Naive B cell (primary cell): ENCODE data around the gene KMO. TPM values are rescaled to one million over a fixed set of nuclear protein-coding genes. Genes with fewer than 3 reads are reported as not detected.
A peak's percentile ranks its signal among the peaks of the same experiment; 100 is the strongest.

Source experiments
- ATAC-seq, 2 donors: fragments of 150-1000 bp; cut with Tn5 transposase; 2 replicates each; pipeline ENCODE4 v1.10.0; 2021; ENCODE audit warnings: low read depth in 2 of 2, mild to moderate bottlenecking in 2 of 2, moderate library complexity in 2 of 2
- DNase-seq: peaks from one replicate; pipeline ENCODE4 v3.0.0; 2022
- H3K27ac Mint-ChIP-seq, 6 donors: one replicate each; pipeline ENCODE4 v1.8.0; 2020 to 2022; ENCODE audit warnings: mild to moderate bottlenecking in 6 of 6, mixed read lengths in 6 of 6, moderate library complexity in 5 of 6, inconsistent platforms in 2 of 6
- H3K27me3 Mint-ChIP-seq, 3 donors: one replicate each; pipeline ENCODE4 v1.8.0; 2021 to 2022; ENCODE audit warnings: mixed read lengths in 3 of 3, mild to moderate bottlenecking in 1 of 3
- H3K36me3 Mint-ChIP-seq, 2 donors: one replicate each; pipeline ENCODE4 v1.8.0; 2020 to 2022; ENCODE audit warnings: mixed read lengths in 2 of 2, inconsistent platforms in 1 of 2, mild to moderate bottlenecking in 1 of 2
- H3K4me1 Mint-ChIP-seq, 3 donors: one replicate each; pipeline ENCODE4 v1.8.0; 2020 to 2022; ENCODE audit warnings: mixed read lengths in 3 of 3, inconsistent platforms in 1 of 3, mild to moderate bottlenecking in 1 of 3, moderate library complexity in 1 of 3
- H3K4me3 Mint-ChIP-seq, 8 donors: one replicate each; pipeline ENCODE4 v1.8.0; 2020 to 2022; ENCODE audit warnings: mild to moderate bottlenecking in 8 of 8, mixed read lengths in 8 of 8, moderate library complexity in 8 of 8, inconsistent platforms in 2 of 8
- H3K9me3 Mint-ChIP-seq, 7 donors: one replicate each; pipeline ENCODE4 v1.8.0; 2020 to 2022; ENCODE audit warnings: mixed read lengths in 7 of 7, mild to moderate bottlenecking in 5 of 7, inconsistent platforms in 2 of 7, moderate library complexity in 1 of 7
- polyA plus RNA-seq, 6 donors: library from polyadenylated mRNA; unstranded; fragments of 300-500 nt; fragmentation: Illumina TruSeq; gene quantifications; one replicate each; pipeline ENCODE4 v1.2.3, GENCODE V29; 2021; ENCODE audit warnings: low read depth in 6 of 6

KMO gene
- polyA plus RNA-seq, 6 donors from 2014 or later = 44.0 to 70.6 (median 53.4) TPM

GRCh38 chr1:241640149-241640866 is 108.1 kb downstream of the KMO start, which contains the start of the genes CHML and OPN3:
Gene CHML (minus strand): TSS chr1:241640369. CDS start chr1:241635766, 4,603 bp downstream.
Gene OPN3 (minus strand): TSS chr1:241640369. CDS start chr1:241640254, 115 bp downstream.
- H3K27ac Mint-ChIP-seq = peak within 1 kb of the TSS; percentile 41 to 97 (median 96)
- no peaks in the 10 kb centered on the region for H3K27me3 Mint-ChIP-seq
- H3K4me3 Mint-ChIP-seq = peak within 1 kb of the TSS; percentile 78 to 98 (median 96)
- ATAC-seq = peak; percentile 90
- peak; percentile 87 for DNase-seq
- peaks cover 28 to 50% (median 36%) of the 10 kb centered on the region in 3 donors for H3K4me1 Mint-ChIP-seq
- peaks cover 3% of the 10 kb centered on the region in 2 donors for H3K36me3 Mint-ChIP-seq
- peaks cover 0 to 7% (median 5%) of the 10 kb centered on the region in 7 donors for H3K9me3 Mint-ChIP-seq

GRCh38 chr1:241640867-241641622 is 108.9 kb downstream of the KMO start:
- H3K27ac Mint-ChIP-seq = peak overlapping the region; percentile 35 to 97 (median 90)
- ATAC-seq = peak; percentile 10 to 18
- peaks cover 0 to 7% (median 5%) of the 10 kb centered on the region in 7 donors for H3K9me3 Mint-ChIP-seq
- H3K4me3 Mint-ChIP-seq = peak overlapping the region; percentile 78 to 98 (median 90)
- H3K36me3 Mint-ChIP-seq = no peaks in the 10 kb centered on the region
- peak; percentile 49 for DNase-seq
- peaks cover 23 to 43% (median 33%) of the 10 kb centered on the region in 3 donors for H3K4me1 Mint-ChIP-seq
- no peaks in the 10 kb centered on the region for H3K27me3 Mint-ChIP-seq

- peaks cover 20 to 33% (median 29%) of the 10 kb centered on the region in 3 donors for H3K4me1 Mint-ChIP-seq
- DNase-seq (no peak), ATAC-seq (no peak)
- H3K4me3 Mint-ChIP-seq = peak overlapping the region in 3 of 8 donors; percentile 91 to 98 (median 94)
- peaks cover 0 to 7% (median 5%) of the 10 kb centered on the region in 7 donors for H3K9me3 Mint-ChIP-seq
- no peaks in the 10 kb centered on the region for H3K27me3 Mint-ChIP-seq
- H3K36me3 Mint-ChIP-seq = no peaks in the 10 kb centered on the region
- peak overlapping the region in 4 of 6 donors; percentile 53 to 97 (median 83) for H3K27ac Mint-ChIP-seq
Observed at GRCh38 chr1:241641773-241642592, 109.8 kb downstream of the KMO start.

DNA sequence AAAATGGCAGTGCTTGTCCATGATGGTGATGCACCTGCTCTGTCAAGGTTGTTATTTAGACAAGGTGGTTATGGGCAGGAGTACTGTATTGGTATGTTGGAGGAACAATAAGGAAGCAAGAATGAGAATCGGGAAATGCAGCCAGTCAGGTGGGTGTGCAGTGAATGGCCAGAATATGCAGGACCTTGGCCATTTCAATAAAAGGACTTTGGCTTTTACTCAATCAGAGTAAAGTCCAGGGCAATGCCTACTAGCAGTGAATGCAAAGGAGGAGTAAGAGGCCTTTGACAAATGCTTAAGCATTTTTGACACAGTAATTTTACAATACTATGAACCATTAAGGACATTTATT is 110.4 kb downstream of the KMO start:
- Mint-ChIP-seq H3K36me3 (no peaks in the 10 kb centered on the region), H3K4me1 (peaks cover 15 to 27% (median 23%) of the 10 kb centered on the region in 3 donors), H3K9me3 (peaks cover 0 to 7% (median 5%) of the 10 kb centered on the region in 7 donors), H3K27ac (peak overlapping the region in 3 of 6 donors; percentile 10 to 53 (median 16)), H3K27me3 (no peaks in the 10 kb centered on the region), H3K4me3 (peak overlapping the region in 1 of 8 donors; percentile 98)
- ATAC-seq (no peak), DNase-seq (no peak)

- ATAC-seq (no peak), DNase-seq (no peak)
- Mint-ChIP-seq H3K9me3 (peaks cover 0 to 7% (median 5%) of the 10 kb centered on the region in 7 donors), H3K4me1 (peaks cover 3 to 12% (median 9%) of the 10 kb centered on the region in 3 donors), H3K27ac (no peak overlapping the region), H3K36me3 (peaks cover 0 to 1% of the 10 kb centered on the region in 2 donors), H3K4me3 (no peak overlapping the region), H3K27me3 (peaks cover 0 to 1% (median 0%) of the 10 kb centered on the region in 3 donors)
Observed at GRCh38 chr1:241644259-241644658, 112.1 kb downstream of the KMO start.

GRCh38 chr1:241645199-241645598 is 113.0 kb downstream of the KMO start:
- H3K27me3 Mint-ChIP-seq = peaks cover 0 to 11% (median 9%) of the 10 kb centered on the region in 3 donors
- H3K36me3 Mint-ChIP-seq = peaks cover 0 to 10% of the 10 kb centered on the region in 2 donors
- H3K4me1 Mint-ChIP-seq = peaks cover 3 to 12% (median 6%) of the 10 kb centered on the region in 3 donors
- ATAC-seq (no peak), DNase-seq (no peak)
- no peak overlapping the region for H3K27ac Mint-ChIP-seq
- no peak overlapping the region for H3K4me3 Mint-ChIP-seq
- H3K9me3 Mint-ChIP-seq = peaks cover 0 to 8% (median 5%) of the 10 kb centered on the region in 7 donors

Other genes starting within 250 kb of the KMO start
- 1 to 10 TPM in 4 of 6 donors, under 1 TPM in 2; 0.29 to 2.9 (median 1.5) TPM for gene RGS7, start 175.2 kb upstream of the KMO start, polyA plus RNA-seq
- gene FH, start 12.6 kb upstream of the KMO start, polyA plus RNA-seq = 10 to 100 TPM; 34.4 to 54.2 (median 46.2) TPM
- 10 to 100 TPM in 5 of 6 donors, 1 to 10 TPM in 1; 6.5 to 17.3 (median 15.5) TPM for gene CHML, start 108.0 kb downstream of the KMO start, polyA plus RNA-seq
- gene OPN3, start 108.0 kb downstream of the KMO start, polyA plus RNA-seq = 100 to 1,000 TPM; 137 to 271 (median 167) TPM
- gene WDR64, start 119.9 kb downstream of the KMO start, polyA plus RNA-seq = under 1 TPM in 2 of 6 donors, not detected in 4; 0.14 to 0.41 TPM